ENCODE results near the gene RASA3. TPM values are rescaled to one million over a fixed set of nuclear protein-coding genes. Genes with fewer than 3 reads are reported as not detected.

RASA3 gene
- total and polyA plus RNA-seq, 9 of the 15 experiments (the other 6 are each of a cell fraction or from before 2014, with no cell fraction given) = 0.72 to 25.3 (median 14.4) TPM

GRCh38 chr13:114034481-114034891 lies 97.9 kb downstream of the RASA3 start:
- DNase-seq (ENCODE audit: extremely low read depth in 1 of 4, low spot score in 3 of 4) (no peak), ATAC-seq (no peak), FAIRE-seq (no peak)
- in situ Hi-C loops (cut with MboI) (no loop called here), intact Hi-C loops (cut with micrococcal nuclease) (no loop called here)
- no TSS peak for BruUV-seq (replicated peaks)
- H3K27ac ChIP-seq (ENCODE audit: extremely low read depth, low read depth, low read length) = no peak overlapping the region
- no peaks in the 10 kb centered on the region for H3K79me2 ChIP-seq (ENCODE audit: control insufficient read depth, insufficient read depth, low read length)
- peaks cover 7% of the 10 kb centered on the region; the same call in 1 of the 3 replicates for H3K36me3 ChIP-seq (ENCODE audit: control insufficient read depth, insufficient read depth, low read length)
- ChIA-PET POLR2A (no interaction called here), CTCF (ENCODE audit: low intra/inter-chr PET ratio) (no interaction called here)
- H3K4me3 ChIP-seq = no peak overlapping the region
- no peaks in the 10 kb centered on the region for H3K4me1 ChIP-seq (replicated peaks in 1 of 2; ENCODE audit: control insufficient read depth in 2 of 2, insufficient read depth in 2 of 2, low read length in 2 of 2)
- 88% methylated on average over 7 of the region's 9 CpGs for WGBS (ENCODE audit: insufficient coverage, low coverage, missing lambda C conversion rate)
- no peak for TF ChIP-seq ZNF197 (CRISPR knock-in tag; IDR thresholded peaks at IDR 0.05; ENCODE audit: low read depth)
- no peak for TF ChIP-seq TEAD4 (IDR thresholded peaks at IDR 0.05; ENCODE audit: low read length)
- no peak for TF ChIP-seq TEAD4 (CRISPR knock-in tag; IDR thresholded peaks at IDR 0.05; ENCODE audit: borderline replicate concordance)
- TF ChIP-seq SIN3A (IDR thresholded peaks at IDR 0.05; ENCODE audit: borderline replicate concordance in 2 of 2, control insufficient read depth in 1 of 2, low read depth in 2 of 2, low read length in 2 of 2) = no peak
- TF ChIP-seq ZNF717 (CRISPR knock-in tag; IDR thresholded peaks at IDR 0.05) = no peak
- no peak for TF ChIP-seq HMG20A (CRISPR knock-in tag; conservative IDR thresholded peaks at IDR 0.05)
- TF ChIP-seq MAFG (tag; conservative IDR thresholded peaks at IDR 0.05) = no peak
- TF ChIP-seq, protein P1, sequence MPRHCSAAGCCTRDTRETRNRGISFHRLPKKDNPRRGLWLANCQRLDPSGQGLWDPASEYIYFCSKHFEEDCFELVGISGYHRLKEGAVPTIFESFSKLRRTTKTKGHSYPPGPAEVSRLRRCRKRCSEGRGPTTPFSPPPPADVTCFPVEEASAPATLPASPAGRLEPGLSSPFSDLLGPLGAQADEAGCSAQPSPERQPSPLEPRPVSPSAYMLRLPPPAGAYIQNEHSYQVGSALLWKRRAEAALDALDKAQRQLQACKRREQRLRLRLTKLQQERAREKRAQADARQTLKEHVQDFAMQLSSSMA (CRISPR knock-in tag; IDR thresholded peaks at IDR 0.05) = no peak
- H3K27me3 ChIP-seq (ENCODE audit: control insufficient read depth in 2 of 2, insufficient read depth in 2 of 2, low read length in 2 of 2) = no peaks in the 10 kb centered on the region
- no peak overlapping the region for H3K9ac ChIP-seq (ENCODE audit: insufficient read depth in 1 of 2, low read depth in 2 of 2, low read length in 2 of 2)
- no peaks in the 10 kb centered on the region for H4K20me1 ChIP-seq (replicated peaks; ENCODE audit: control insufficient read depth, insufficient read depth, low read length)
- 0 out of 2 replicates have a peak, but pooled peaks cover 3% of the 10 kb centered on the region for H3K9me3 ChIP-seq (replicated peaks; ENCODE audit: control insufficient read depth, insufficient read depth, low read depth, low read length)
- H2AFZ ChIP-seq (ENCODE audit: low read depth, low read length) = no peak overlapping the region
- H3K4me2 ChIP-seq (ENCODE audit: insufficient read depth, low read length) = no peak overlapping the region
- no peaks in the 10 kb centered on the region for H3K9me1 ChIP-seq (ENCODE audit: control insufficient read depth, insufficient read depth, low read length)

Data from K562 (cell line).